ENCODE measurements around the gene ZC3HAV1. TPM values are rescaled to one million over a fixed set of nuclear protein-coding genes. Genes with fewer than 3 reads are reported as not detected.
"Not testable (repeated sequence)": the region's sequence is repeated elsewhere in the genome, so short reads cannot be mapped to it uniquely, and the experiment has no call there.

ZC3HAV1 gene
- total and polyA plus RNA-seq, 10 donors, result 12.7 to 82.4 (median 61.7) TPM

DNA sequence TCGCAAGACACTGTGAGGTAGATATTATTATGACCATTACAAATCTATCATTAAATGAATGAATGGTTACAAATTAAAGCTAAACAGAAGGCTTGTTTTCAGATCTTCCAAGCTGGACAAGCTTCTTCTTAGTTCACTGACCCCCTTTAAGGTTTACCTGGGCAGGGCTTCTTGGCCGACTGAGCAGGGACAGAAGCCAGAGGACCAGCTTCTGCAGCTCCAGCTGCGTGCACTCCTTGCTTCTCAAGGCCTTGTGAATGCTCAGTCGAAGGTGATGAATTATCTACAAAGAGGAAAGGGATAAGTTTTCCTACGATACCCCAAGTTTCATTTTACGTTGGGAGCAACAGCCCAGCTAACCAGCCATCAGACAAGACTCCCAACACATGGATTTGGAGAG is 83.0 kb downstream of the ZC3HAV1 start:
- H3K4me3 ChIP-seq, result no peak overlapping the region
- intact Hi-C loops (cut with DNase I; ENCODE audit: low total_unique reads), result no loop called here
- peaks cover 0 to 60% (median 12%) of the 10 kb centered on the region in 6 donors for H3K36me3 ChIP-seq
- H3K27ac ChIP-seq, result no peak overlapping the region
- TF ChIP-seq POLR2A (IDR thresholded peaks at IDR 0.05) (no peak), CTCF (IDR thresholded peaks at IDR 0.05 in 8 of 11, conservative IDR thresholded peaks at IDR 0.05 in 3 of 11) (no peak)
- H3K9me3 ChIP-seq, result no peaks in the 10 kb centered on the region
- DNase-seq, result no peak
- whole genome bisulfite sequencing, 5 donors, result 90 to 96% (median 94%) methylated on average over 6 of the region's 6 CpGs
- H3K27me3 ChIP-seq (replicated peaks in 1 of 7), result no peaks in the 10 kb centered on the region
- no peaks in the 10 kb centered on the region for H3K4me1 ChIP-seq

GRCh38 chr7:139025861-139026260 is 83.7 kb downstream of the ZC3HAV1 start:
- 89 to 95% (median 91%) methylated on average over 5 of the region's 5 CpGs for WGBS, 5 donors
- DNase-seq; H3K27ac ChIP-seq; H3K4me3 ChIP-seq; intact Hi-C loops (cut with DNase I; ENCODE audit: low total_unique reads); H3K4me1 ChIP-seq; H3K27me3 ChIP-seq (replicated peaks in 1 of 7); H3K9me3 ChIP-seq: not testable (repeated sequence)
- H3K36me3 ChIP-seq, result peaks cover 0 to 59% (median 12%) of the 10 kb centered on the region in 6 donors

DNA sequence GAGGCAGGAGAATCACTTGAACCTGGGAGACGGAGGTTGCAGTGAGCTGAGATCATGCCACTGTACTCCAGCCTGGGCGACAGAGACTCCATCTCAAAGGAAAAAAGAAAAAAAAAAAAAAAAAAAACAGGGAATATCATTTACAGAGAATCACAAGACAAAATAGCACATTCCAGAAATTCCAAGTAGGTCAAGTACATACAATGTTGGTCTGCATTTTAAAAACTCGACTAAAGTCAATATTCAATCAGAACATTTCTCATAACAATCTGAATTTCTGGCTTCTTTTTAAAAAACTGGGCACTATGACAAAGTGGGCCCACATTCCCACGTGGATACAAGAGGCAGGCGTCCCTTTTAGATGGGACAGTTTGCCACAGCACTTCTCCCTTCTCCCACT is 86.4 kb downstream of the ZC3HAV1 start:
- no peak for TF ChIP-seq CTCF (IDR thresholded peaks at IDR 0.05 in 8 of 11, conservative IDR thresholded peaks at IDR 0.05 in 3 of 11)
- TF ChIP-seq POLR2A (IDR thresholded peaks at IDR 0.05), result no peak
- TF ChIP-seq POLR2AphosphoS5 (IDR thresholded peaks at IDR 0.05), result no peak
- H3K27ac ChIP-seq, result no peak overlapping the region

GRCh38 chr7:139022286-139022685 is 87.2 kb downstream of the ZC3HAV1 start:
- intact Hi-C loops (cut with DNase I; ENCODE audit: low total_unique reads), result no loop called here
- no peaks in the 10 kb centered on the region for H3K27me3 ChIP-seq (replicated peaks in 1 of 7)
- no peak overlapping the region for H3K4me3 ChIP-seq
- no peaks in the 10 kb centered on the region for H3K9me3 ChIP-seq
- TF ChIP-seq POLR2A (IDR thresholded peaks at IDR 0.05), result no peak
- no peak for TF ChIP-seq CTCF (IDR thresholded peaks at IDR 0.05 in 8 of 11, conservative IDR thresholded peaks at IDR 0.05 in 3 of 11)
- no peak for TF ChIP-seq POLR2AphosphoS5 (IDR thresholded peaks at IDR 0.05)
- no peak for DNase-seq
- H3K4me1 ChIP-seq, result peaks cover 0 to 5% (median 3%) of the 10 kb centered on the region in 6 donors
- H3K36me3 ChIP-seq, result peaks cover 0 to 33% (median 6%) of the 10 kb centered on the region in 6 donors
- 73 to 90% (median 89%) methylated on average over 4 of the region's 4 CpGs for whole genome bisulfite sequencing, 5 donors
- H3K27ac ChIP-seq, result no peak overlapping the region

More for the DNA sequence above, 86.4 kb downstream of the ZC3HAV1 start:
- Histone ChIP-seq H3K36me3 (peaks cover 0 to 40% (median 7%) of the 10 kb centered on the region in 6 donors), H3K27me3 (replicated peaks in 1 of 7) (no peaks in the 10 kb centered on the region), H3K4me3 (no peak overlapping the region), H3K4me1 (no peaks in the 10 kb centered on the region), H3K9me3 (no peaks in the 10 kb centered on the region)
- intact Hi-C loops (cut with DNase I; ENCODE audit: low total_unique reads), result no loop called here
- WGBS, 5 donors, result 85 to 96% (median 86%) methylated on average over 5 of the region's 5 CpGs
- no peak for DNase-seq

GRCh38 chr7:139018910-139019309 is 90.6 kb downstream of the ZC3HAV1 start:
- TF ChIP-seq POLR2A (IDR thresholded peaks at IDR 0.05) (no peak), POLR2AphosphoS5 (IDR thresholded peaks at IDR 0.05) (no peak), CTCF (IDR thresholded peaks at IDR 0.05 in 8 of 11, conservative IDR thresholded peaks at IDR 0.05 in 3 of 11) (no peak)
- WGBS, 5 donors, result 73 to 88% (median 85%) methylated on average over 3 of the region's 3 CpGs

More at GRCh38 chr7:139018910-139019309, 90.6 kb downstream of the ZC3HAV1 start:
- Histone ChIP-seq H3K27me3 (replicated peaks in 1 of 7) (peaks cover 0 to 5% (median 0%) of the 10 kb centered on the region in 7 donors), H3K4me1 (peaks cover 0 to 10% (median 8%) of the 10 kb centered on the region in 6 donors), H3K36me3 (peaks cover 0 to 10% (median 0%) of the 10 kb centered on the region in 6 donors), H3K27ac (no peak overlapping the region), H3K9me3 (no peaks in the 10 kb centered on the region), H3K4me3 (no peak overlapping the region)
- intact Hi-C loops (cut with DNase I; ENCODE audit: low total_unique reads), result no loop called here
- DNase-seq, result no peak

Data from spleen (tissue), 11 donors.